Measurements from ENCODE around the gene NTRK2. TPM values are rescaled to one million over a fixed set of nuclear protein-coding genes. Genes with fewer than 3 reads are reported as not detected.

Gene NTRK2
- total RNA-seq, 1 donor from 2014 or later: 0.02 TPM

DNA sequence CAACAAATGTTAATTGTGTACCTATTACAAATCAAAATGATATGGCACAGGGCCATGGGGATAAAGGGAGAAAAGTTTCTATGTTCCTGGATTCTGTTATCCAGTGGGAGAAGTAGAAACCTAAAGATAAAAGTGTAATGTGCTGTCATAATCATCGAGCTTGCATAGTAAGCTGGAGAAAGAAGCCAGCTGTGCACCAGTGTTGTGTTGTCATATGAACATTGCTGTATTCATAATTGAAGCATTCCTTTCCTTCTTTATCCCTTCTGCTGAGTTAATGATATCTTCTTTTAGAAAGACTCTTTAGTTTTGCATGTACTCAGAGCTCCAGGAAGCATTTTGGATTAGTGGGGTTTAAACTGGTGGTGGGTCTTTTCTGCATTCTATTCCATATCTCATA, 39.5 kb downstream of the NTRK2 start:
- Histone ChIP-seq H3K4me3 (no peak overlapping the region), H3K4me2 (no peak overlapping the region), H3K27ac (no peak overlapping the region), H3K79me2 (ENCODE audit: low read depth) (no peaks in the 10 kb centered on the region), H2AFZ (replicated peaks) (no peak overlapping the region), H3K9ac (no peak overlapping the region), H3K4me1 (peaks cover 20% of the 10 kb centered on the region), H3K9me3 (ENCODE audit: low read depth) (no peaks in the 10 kb centered on the region), H3K27me3 (no peaks in the 10 kb centered on the region), H3K36me3 (no peaks in the 10 kb centered on the region), H4K20me1 (ENCODE audit: low read depth) (no peaks in the 10 kb centered on the region), H3F3A (ENCODE audit: low read depth) (peaks cover 17% of the 10 kb centered on the region)
- H3K4me1 Mint-ChIP-seq: peaks cover 29% of the 10 kb centered on the region
- no peaks in the 10 kb centered on the region for H3K9me3 Mint-ChIP-seq
- DNase-seq (ENCODE audit: low spot score): no peak
- H3K4me3 Mint-ChIP-seq: no peak overlapping the region
- H3K27ac Mint-ChIP-seq: no peak overlapping the region
- peaks cover 3% of the 10 kb centered on the region for H3K36me3 Mint-ChIP-seq
- peaks cover 5% of the 10 kb centered on the region for H3K27me3 Mint-ChIP-seq (ENCODE audit: insufficient read depth, low read depth)
- TF ChIP-seq EZH2 (IDR thresholded peaks at IDR 0.05): no peak
- TF ChIP-seq EZH2phosphoT487 (IDR thresholded peaks at IDR 0.05): no peak
- no peak for TF ChIP-seq CTCF (IDR thresholded peaks at IDR 0.05)

- Histone ChIP-seq H2AFZ (replicated peaks) (no peak overlapping the region), H3K9ac (no peak overlapping the region), H3F3A (ENCODE audit: low read depth) (peaks cover 8% of the 10 kb centered on the region), H3K79me2 (ENCODE audit: low read depth) (no peaks in the 10 kb centered on the region), H3K4me3 (no peak overlapping the region), H3K27me3 (no peaks in the 10 kb centered on the region), H3K9me3 (ENCODE audit: low read depth) (no peaks in the 10 kb centered on the region), H3K4me2 (no peak overlapping the region), H4K20me1 (ENCODE audit: low read depth) (no peaks in the 10 kb centered on the region), H3K27ac (no peak overlapping the region), H3K36me3 (no peaks in the 10 kb centered on the region), H3K4me1 (peaks cover 13% of the 10 kb centered on the region)
- H3K27ac Mint-ChIP-seq: peak overlapping the region; percentile 17
- peaks cover 4% of the 10 kb centered on the region for H3K27me3 Mint-ChIP-seq (ENCODE audit: insufficient read depth, low read depth)
- DNase-seq (ENCODE audit: low spot score): no peak
- TF ChIP-seq CTCF (IDR thresholded peaks at IDR 0.05) (no peak), EZH2phosphoT487 (IDR thresholded peaks at IDR 0.05) (no peak), EZH2 (IDR thresholded peaks at IDR 0.05) (no peak)
- H3K4me3 Mint-ChIP-seq: no peak overlapping the region
- peaks cover 3% of the 10 kb centered on the region for H3K36me3 Mint-ChIP-seq
- peaks cover 24% of the 10 kb centered on the region for H3K4me1 Mint-ChIP-seq
- no peaks in the 10 kb centered on the region for H3K9me3 Mint-ChIP-seq
These were observed 41.3 kb downstream of the NTRK2 start for GRCh38 chr9:84710701-84711397.

DNA sequence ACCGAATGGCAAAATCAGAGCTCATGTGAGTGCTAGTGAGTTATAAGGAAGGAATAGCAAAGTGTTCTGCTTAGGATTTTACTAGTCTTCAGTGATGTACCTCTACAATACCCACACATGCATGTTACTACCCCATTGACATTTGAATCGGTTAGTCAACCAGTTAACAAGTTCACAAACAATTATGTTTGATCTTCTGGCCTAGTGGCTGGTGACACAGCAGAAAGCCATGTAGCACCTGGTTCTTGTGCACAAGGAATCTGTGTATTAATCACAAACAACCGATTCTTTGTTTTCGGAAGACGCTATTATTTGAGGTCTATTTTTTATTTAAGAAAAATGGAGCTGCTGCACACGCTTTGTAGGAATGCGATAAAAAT, 41.9 kb downstream of the NTRK2 start:
- Histone ChIP-seq H3K9me3 (ENCODE audit: low read depth) (no peaks in the 10 kb centered on the region), H3K9ac (no peak overlapping the region), H2AFZ (replicated peaks) (no peak overlapping the region), H3F3A (ENCODE audit: low read depth) (peaks cover 8% of the 10 kb centered on the region), H3K36me3 (no peaks in the 10 kb centered on the region), H3K4me3 (no peak overlapping the region), H3K27ac (no peak overlapping the region), H4K20me1 (ENCODE audit: low read depth) (no peaks in the 10 kb centered on the region), H3K79me2 (ENCODE audit: low read depth) (no peaks in the 10 kb centered on the region), H3K4me1 (peaks cover 13% of the 10 kb centered on the region), H3K27me3 (no peaks in the 10 kb centered on the region), H3K4me2 (no peak overlapping the region)
- Mint-ChIP-seq H3K27ac (peak overlapping the region; percentile 17), H3K9me3 (no peaks in the 10 kb centered on the region), H3K36me3 (no peaks in the 10 kb centered on the region), H3K4me1 (peaks cover 24% of the 10 kb centered on the region), H3K27me3 (ENCODE audit: insufficient read depth, low read depth) (peaks cover 2% of the 10 kb centered on the region), H3K4me3 (no peak overlapping the region)
- DNase-seq (ENCODE audit: low spot score): no peak
- TF ChIP-seq EZH2phosphoT487 (IDR thresholded peaks at IDR 0.05) (no peak), CTCF (IDR thresholded peaks at IDR 0.05) (no peak), EZH2 (IDR thresholded peaks at IDR 0.05) (no peak)

All from neural progenitor cell (in vitro differentiated cells).